ENCODE measurements around the gene S100A5.

DNA sequence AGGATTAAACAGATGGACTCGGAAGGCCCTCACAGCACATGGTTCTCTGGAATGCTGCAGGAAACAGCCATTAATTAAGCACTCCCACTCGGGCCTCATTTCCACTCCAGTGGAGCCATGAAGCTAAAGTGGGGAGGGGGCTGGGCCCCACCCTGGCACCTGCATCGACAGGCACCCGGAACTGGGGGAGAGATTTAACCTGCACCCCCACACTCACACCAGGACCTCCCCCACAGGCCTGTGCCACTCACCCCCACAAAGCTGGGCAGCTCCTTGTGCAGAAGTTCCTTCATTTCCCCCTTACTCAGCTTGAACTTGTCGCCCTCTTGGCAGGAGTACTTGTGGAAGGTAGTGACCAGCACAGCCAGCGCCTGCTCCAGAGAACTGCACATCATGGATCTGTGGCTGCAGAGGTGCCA, 22.8 kb upstream of the S100A5 start:
- TF ChIP-seq, protein P1, sequence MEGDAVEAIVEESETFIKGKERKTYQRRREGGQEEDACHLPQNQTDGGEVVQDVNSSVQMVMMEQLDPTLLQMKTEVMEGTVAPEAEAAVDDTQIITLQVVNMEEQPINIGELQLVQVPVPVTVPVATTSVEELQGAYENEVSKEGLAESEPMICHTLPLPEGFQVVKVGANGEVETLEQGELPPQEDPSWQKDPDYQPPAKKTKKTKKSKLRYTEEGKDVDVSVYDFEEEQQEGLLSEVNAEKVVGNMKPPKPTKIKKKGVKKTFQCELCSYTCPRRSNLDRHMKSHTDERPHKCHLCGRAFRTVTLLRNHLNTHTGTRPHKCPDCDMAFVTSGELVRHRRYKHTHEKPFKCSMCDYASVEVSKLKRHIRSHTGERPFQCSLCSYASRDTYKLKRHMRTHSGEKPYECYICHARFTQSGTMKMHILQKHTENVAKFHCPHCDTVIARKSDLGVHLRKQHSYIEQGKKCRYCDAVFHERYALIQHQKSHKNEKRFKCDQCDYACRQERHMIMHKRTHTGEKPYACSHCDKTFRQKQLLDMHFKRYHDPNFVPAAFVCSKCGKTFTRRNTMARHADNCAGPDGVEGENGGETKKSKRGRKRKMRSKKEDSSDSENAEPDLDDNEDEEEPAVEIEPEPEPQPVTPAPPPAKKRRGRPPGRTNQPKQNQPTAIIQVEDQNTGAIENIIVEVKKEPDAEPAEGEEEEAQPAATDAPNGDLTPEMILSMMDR (tag by site-specific recombination; IDR thresholded peaks at IDR 0.05) = no peak
- TF ChIP-seq ZNF23 (tag by site-specific recombination; IDR thresholded peaks at IDR 0.05; ENCODE audit: borderline replicate concordance) (no peak), ZNF132 (tag by site-specific recombination; IDR thresholded peaks at IDR 0.05; ENCODE audit: borderline replicate concordance) (no peak), RBAK (tag by site-specific recombination; IDR thresholded peaks at IDR 0.05) (no peak), ZNF626 (tag by site-specific recombination; IDR thresholded peaks at IDR 0.05) (no peak), ZNF544 (tag by site-specific recombination; IDR thresholded peaks at IDR 0.05) (no peak), ZNF274 (IDR thresholded peaks at IDR 0.05; ENCODE audit: low read length) (no peak), ZNF274 (tag by site-specific recombination; IDR thresholded peaks at IDR 0.05; ENCODE audit: borderline replicate concordance) (no peak), ZBTB1 (tag by site-specific recombination; IDR thresholded peaks at IDR 0.05) (no peak), SP2 (tag by site-specific recombination; IDR thresholded peaks at IDR 0.05) (no peak)
- TF ChIP-seq, protein P2, sequence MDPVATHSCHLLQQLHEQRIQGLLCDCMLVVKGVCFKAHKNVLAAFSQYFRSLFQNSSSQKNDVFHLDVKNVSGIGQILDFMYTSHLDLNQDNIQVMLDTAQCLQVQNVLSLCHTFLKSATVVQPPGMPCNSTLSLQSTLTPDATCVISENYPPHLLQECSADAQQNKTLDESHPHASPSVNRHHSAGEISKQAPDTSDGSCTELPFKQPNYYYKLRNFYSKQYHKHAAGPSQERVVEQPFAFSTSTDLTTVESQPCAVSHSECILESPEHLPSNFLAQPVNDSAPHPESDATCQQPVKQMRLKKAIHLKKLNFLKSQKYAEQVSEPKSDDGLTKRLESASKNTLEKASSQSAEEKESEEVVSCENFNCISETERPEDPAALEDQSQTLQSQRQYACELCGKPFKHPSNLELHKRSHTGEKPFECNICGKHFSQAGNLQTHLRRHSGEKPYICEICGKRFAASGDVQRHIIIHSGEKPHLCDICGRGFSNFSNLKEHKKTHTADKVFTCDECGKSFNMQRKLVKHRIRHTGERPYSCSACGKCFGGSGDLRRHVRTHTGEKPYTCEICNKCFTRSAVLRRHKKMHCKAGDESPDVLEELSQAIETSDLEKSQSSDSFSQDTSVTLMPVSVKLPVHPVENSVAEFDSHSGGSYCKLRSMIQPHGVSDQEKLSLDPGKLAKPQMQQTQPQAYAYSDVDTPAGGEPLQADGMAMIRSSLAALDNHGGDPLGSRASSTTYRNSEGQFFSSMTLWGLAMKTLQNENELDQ (tag by site-specific recombination; IDR thresholded peaks at IDR 0.05; ENCODE audit: low read depth) = no peak
- TF ChIP-seq, protein P3, sequence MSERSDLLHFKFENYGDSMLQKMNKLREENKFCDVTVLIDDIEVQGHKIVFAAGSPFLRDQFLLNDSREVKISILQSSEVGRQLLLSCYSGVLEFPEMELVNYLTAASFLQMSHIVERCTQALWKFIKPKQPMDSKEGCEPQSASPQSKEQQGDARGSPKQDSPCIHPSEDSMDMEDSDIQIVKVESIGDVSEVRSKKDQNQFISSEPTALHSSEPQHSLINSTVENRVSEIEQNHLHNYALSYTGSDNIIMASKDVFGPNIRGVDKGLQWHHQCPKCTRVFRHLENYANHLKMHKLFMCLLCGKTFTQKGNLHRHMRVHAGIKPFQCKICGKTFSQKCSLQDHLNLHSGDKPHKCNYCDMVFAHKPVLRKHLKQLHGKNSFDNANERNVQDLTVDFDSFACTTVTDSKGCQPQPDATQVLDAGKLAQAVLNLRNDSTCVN (tag by site-specific recombination; optimal IDR thresholded peaks at IDR 0.05) = no peak
- TF ChIP-seq, protein P4, sequence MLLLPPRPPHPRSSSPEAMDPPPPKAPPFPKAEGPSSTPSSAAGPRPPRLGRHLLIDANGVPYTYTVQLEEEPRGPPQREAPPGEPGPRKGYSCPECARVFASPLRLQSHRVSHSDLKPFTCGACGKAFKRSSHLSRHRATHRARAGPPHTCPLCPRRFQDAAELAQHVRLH (tag by site-specific recombination; IDR thresholded peaks at IDR 0.05) = no peak
- TF ChIP-seq, protein P5, sequence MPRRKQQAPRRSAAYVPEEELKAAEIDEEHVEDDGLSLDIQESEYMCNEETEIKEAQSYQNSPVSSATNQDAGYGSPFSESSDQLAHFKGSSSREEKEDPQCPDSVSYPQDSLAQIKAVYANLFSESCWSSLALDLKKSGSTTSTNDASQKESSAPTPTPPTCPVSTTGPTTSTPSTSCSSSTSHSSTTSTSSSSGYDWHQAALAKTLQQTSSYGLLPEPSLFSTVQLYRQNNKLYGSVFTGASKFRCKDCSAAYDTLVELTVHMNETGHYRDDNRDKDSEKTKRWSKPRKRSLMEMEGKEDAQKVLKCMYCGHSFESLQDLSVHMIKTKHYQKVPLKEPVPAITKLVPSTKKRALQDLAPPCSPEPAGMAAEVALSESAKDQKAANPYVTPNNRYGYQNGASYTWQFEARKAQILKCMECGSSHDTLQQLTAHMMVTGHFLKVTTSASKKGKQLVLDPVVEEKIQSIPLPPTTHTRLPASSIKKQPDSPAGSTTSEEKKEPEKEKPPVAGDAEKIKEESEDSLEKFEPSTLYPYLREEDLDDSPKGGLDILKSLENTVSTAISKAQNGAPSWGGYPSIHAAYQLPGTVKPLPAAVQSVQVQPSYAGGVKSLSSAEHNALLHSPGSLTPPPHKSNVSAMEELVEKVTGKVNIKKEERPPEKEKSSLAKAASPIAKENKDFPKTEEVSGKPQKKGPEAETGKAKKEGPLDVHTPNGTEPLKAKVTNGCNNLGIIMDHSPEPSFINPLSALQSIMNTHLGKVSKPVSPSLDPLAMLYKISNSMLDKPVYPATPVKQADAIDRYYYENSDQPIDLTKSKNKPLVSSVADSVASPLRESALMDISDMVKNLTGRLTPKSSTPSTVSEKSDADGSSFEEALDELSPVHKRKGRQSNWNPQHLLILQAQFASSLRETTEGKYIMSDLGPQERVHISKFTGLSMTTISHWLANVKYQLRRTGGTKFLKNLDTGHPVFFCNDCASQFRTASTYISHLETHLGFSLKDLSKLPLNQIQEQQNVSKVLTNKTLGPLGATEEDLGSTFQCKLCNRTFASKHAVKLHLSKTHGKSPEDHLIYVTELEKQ (tag by site-specific recombination; IDR thresholded peaks at IDR 0.05; ENCODE audit: borderline replicate concordance) = no peak
- TF ChIP-seq, protein P6, sequence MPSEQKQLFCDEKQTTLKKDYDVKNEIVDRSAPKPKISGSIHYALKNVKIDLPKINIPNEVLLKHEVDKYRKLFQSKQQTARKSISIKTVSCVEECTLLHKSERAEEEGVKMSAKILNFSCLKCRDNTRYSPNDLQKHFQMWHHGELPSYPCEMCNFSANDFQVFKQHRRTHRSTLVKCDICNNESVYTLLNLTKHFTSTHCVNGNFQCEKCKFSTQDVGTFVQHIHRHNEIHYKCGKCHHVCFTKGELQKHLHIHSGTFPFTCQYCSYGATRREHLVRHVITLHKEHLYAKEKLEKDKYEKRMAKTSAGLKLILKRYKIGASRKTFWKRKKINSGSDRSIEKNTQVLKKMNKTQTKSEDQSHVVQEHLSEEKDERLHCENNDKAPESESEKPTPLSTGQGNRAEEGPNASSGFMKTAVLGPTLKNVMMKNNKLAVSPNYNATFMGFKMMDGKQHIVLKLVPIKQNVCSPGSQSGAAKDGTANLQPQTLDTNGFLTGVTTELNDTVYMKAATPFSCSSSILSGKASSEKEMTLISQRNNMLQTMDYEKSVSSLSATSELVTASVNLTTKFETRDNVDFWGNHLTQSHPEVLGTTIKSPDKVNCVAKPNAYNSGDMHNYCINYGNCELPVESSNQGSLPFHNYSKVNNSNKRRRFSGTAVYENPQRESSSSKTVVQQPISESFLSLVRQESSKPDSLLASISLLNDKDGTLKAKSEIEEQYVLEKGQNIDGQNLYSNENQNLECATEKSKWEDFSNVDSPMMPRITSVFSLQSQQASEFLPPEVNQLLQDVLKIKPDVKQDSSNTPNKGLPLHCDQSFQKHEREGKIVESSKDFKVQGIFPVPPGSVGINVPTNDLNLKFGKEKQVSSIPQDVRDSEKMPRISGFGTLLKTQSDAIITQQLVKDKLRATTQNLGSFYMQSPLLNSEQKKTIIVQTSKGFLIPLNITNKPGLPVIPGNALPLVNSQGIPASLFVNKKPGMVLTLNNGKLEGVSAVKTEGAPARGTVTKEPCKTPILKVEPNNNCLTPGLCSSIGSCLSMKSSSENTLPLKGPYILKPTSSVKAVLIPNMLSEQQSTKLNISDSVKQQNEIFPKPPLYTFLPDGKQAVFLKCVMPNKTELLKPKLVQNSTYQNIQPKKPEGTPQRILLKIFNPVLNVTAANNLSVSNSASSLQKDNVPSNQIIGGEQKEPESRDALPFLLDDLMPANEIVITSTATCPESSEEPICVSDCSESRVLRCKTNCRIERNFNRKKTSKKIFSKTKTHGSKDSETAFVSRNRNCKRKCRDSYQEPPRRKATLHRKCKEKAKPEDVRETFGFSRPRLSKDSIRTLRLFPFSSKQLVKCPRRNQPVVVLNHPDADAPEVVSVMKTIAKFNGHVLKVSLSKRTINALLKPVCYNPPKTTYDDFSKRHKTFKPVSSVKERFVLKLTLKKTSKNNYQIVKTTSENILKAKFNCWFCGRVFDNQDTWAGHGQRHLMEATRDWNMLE (tag by site-specific recombination; conservative IDR thresholded peaks at IDR 0.05; ENCODE audit: low read depth) = no peak
